WTC11 (cell line): Measurements from ENCODE around the gene PSD4. TPM values are rescaled to one million over a fixed set of nuclear protein-coding genes. Genes with fewer than 3 reads are reported as not detected.

Experiments used
- ATAC-seq: fragments of 200-7000 bp; cut with Tn5 transposase; 2 replicates; pipeline ENCODE4 v1.10.0; 2021; ENCODE audit warnings: mild to moderate bottlenecking, moderate library complexity
- CTCF ChIA-PET: fragments of 300-600 bp; sonication (Branson Sonifier 250); formaldehyde crosslinking; loops from one replicate; lab custom pipeline; 2021; ENCODE audit warnings: antibody characterized with exemption; lab: Charles Lee
- POLR2A ChIA-PET: fragments of 350-600 bp; sonication (Branson Sonifier 250); formaldehyde crosslinking; loops from one replicate; lab custom pipeline; 2021; ENCODE audit warnings: antibody characterized with exemption; lab: Charles Lee
- DNase-seq: peaks from one replicate; pipeline ENCODE4 v3.0.0; 2021; ENCODE audit warnings: low spot score
- H3K27ac Mint-ChIP-seq: 2 replicates; pipeline ENCODE4 v1.8.0; 2021; ENCODE audit warnings: mixed read lengths
- H3K27me3 Mint-ChIP-seq: 2 replicates; pipeline ENCODE4 v1.8.0; 2021; ENCODE audit warnings: low read depth, mild to moderate bottlenecking, moderate library complexity, mixed read lengths
- H3K36me3 Mint-ChIP-seq: 2 replicates; pipeline ENCODE4 v1.8.0; 2021; ENCODE audit warnings: mixed read lengths
- H3K4me1 Mint-ChIP-seq: 2 replicates; pipeline ENCODE4 v1.8.0; 2022; ENCODE audit warnings: mixed read lengths
- H3K4me3 Mint-ChIP-seq: 2 replicates; pipeline ENCODE4 v1.8.0; 2021; ENCODE audit warnings: mild to moderate bottlenecking, moderate library complexity, mixed read lengths
- H3K9me3 Mint-ChIP-seq: 2 replicates; pipeline ENCODE4 v1.8.0; 2021; ENCODE audit warnings: mixed read lengths
- AR ChIP-seq: fragments of 250-450 bp; sonication (Bioruptor Pico); IDR thresholded peaks from 2 replicates; pipeline ENCODE4 v1.9.0; 2021; ENCODE audit warnings: mild to moderate bottlenecking
- ATF6 ChIP-seq: sonication (generic); formaldehyde crosslinking; IDR thresholded peaks from 2 replicates; pipeline ENCODE4 v1.8.1; 2023; ENCODE audit warnings: mild to moderate bottlenecking, missing genetic modification reagents
- CBFB ChIP-seq: sonication (generic); formaldehyde crosslinking; IDR thresholded peaks from 2 replicates; pipeline ENCODE4 v1.8.1; 2022; ENCODE audit warnings: mild to moderate bottlenecking, low read depth, missing genetic modification reagents
- CREB1 ChIP-seq: sonication (generic); formaldehyde crosslinking; IDR thresholded peaks from 2 replicates; pipeline ENCODE4 v1.8.0; 2023; ENCODE audit warnings: mild to moderate bottlenecking, missing genetic modification reagents
- E2F4 ChIP-seq: sonication (generic); formaldehyde crosslinking; IDR thresholded peaks from 2 replicates; pipeline ENCODE4 v1.8.1; 2022; ENCODE audit warnings: low read depth, mild to moderate bottlenecking, moderate library complexity, missing genetic modification reagents, borderline replicate concordance
- E2F5 ChIP-seq: sonication (generic); formaldehyde crosslinking; IDR thresholded peaks from 2 replicates; pipeline ENCODE4 v1.8.1; 2022; ENCODE audit warnings: mild to moderate bottlenecking, moderate library complexity, missing genetic modification reagents
- ELF4 ChIP-seq: sonication (generic); formaldehyde crosslinking; IDR thresholded peaks from 2 replicates; pipeline ENCODE4 v1.8.1; 2022; ENCODE audit warnings: low read depth, mild to moderate bottlenecking, moderate library complexity, missing genetic modification reagents
- EMX1 ChIP-seq: fragments of 250-450 bp; sonication (Bioruptor Pico); IDR thresholded peaks from 2 replicates; pipeline ENCODE4 v1.8.0; 2021; ENCODE audit warnings: mild to moderate bottlenecking
- ETV6 ChIP-seq: sonication (generic); formaldehyde crosslinking; IDR thresholded peaks from 2 replicates; pipeline ENCODE4 v1.8.1; 2022; ENCODE audit warnings: mild to moderate bottlenecking, missing genetic modification reagents
- GRHL2 ChIP-seq: fragments of 250-450 bp; sonication (Bioruptor Pico); IDR thresholded peaks from 2 replicates; pipeline ENCODE4 v1.8.0; 2022; ENCODE audit warnings: mild to moderate bottlenecking, moderate library complexity; ENCODE audit not compliant: insufficient replicate concordance, severe bottlenecking
- IRF2 ChIP-seq: sonication (generic); formaldehyde crosslinking; IDR thresholded peaks from 2 replicates; pipeline ENCODE4 v1.8.0; 2022; ENCODE audit warnings: low read depth, missing genetic modification reagents, borderline replicate concordance
- NFE2L1 ChIP-seq: sonication (generic); formaldehyde crosslinking; IDR thresholded peaks from 2 replicates; pipeline ENCODE4 v1.8.1; 2023; ENCODE audit warnings: missing genetic modification reagents
- NR3C1 ChIP-seq: sonication (generic); formaldehyde crosslinking; conservative IDR thresholded peaks from 2 replicates; pipeline ENCODE4 v1.8.1; 2023; ENCODE audit warnings: low read depth, mild to moderate bottlenecking, missing genetic modification reagents
- USF1 ChIP-seq: sonication (generic); formaldehyde crosslinking; IDR thresholded peaks from 2 replicates; pipeline ENCODE4 v1.8.0; 2022; ENCODE audit warnings: mild to moderate bottlenecking, missing genetic modification reagents
- USF2 ChIP-seq: sonication (generic); formaldehyde crosslinking; IDR thresholded peaks from 2 replicates; pipeline ENCODE4 v1.8.1; 2023; ENCODE audit warnings: mild to moderate bottlenecking, missing genetic modification reagents, moderate library complexity
- ZNF121 ChIP-seq: sonication (generic); formaldehyde crosslinking; IDR thresholded peaks from 2 replicates; pipeline ENCODE4 v1.8.0; 2023; ENCODE audit warnings: missing genetic modification reagents
- ZNF263 ChIP-seq: sonication (generic); formaldehyde crosslinking; IDR thresholded peaks from 2 replicates; pipeline ENCODE4 v1.8.1; 2022; ENCODE audit warnings: low read depth, mild to moderate bottlenecking, moderate library complexity, missing genetic modification reagents
- ZNF317 ChIP-seq: sonication (generic); formaldehyde crosslinking; IDR thresholded peaks from 2 replicates; pipeline ENCODE4 v1.8.1; 2023; ENCODE audit warnings: low read depth, mild to moderate bottlenecking, moderate library complexity, missing genetic modification reagents, borderline replicate concordance
- ZNF671 ChIP-seq: fragments of 250-450 bp; sonication (Bioruptor Pico); IDR thresholded peaks from 2 replicates; pipeline ENCODE4 v1.8.0; 2021; ENCODE audit warnings: mild to moderate bottlenecking
- total RNA-seq: library from RNA; stranded (reverse); gene quantifications from 3 replicates; pipeline ENCODE4 v1.2.3, GENCODE V29; 2021

PSD4 gene
- total RNA-seq, 1 experiment from 2014 or later, result 1.5 TPM

- TF ChIP-seq E2F4 (CRISPR knock-in tag), result no peak
- no peak for TF ChIP-seq EMX1
- no peak for TF ChIP-seq CREB1
- Mint-ChIP-seq H3K27me3 (no peaks in the 10 kb centered on the region), H3K9me3 (no peaks in the 10 kb centered on the region), H3K27ac (no peak overlapping the region), H3K4me1 (peaks cover 9% of the 10 kb centered on the region), H3K4me3 (no peak overlapping the region), H3K36me3 (no peaks in the 10 kb centered on the region)
- DNase-seq (no peak), ATAC-seq (no peak)
- CTCF ChIA-PET, result interaction anchor here (1.2 to 2.2 kb wide), 3 partner anchors 16 to 45 kb away, joined by 4 to 8 read pairs (median 5); no protein-coding TSS in a partner anchor
- POLR2A ChIA-PET, result no interaction called here
Observed at GRCh38 chr2:113182471-113183260, 8.9 kb downstream of the PSD4 start.

GRCh38 chr2:113183264-113183663 lies 9.5 kb downstream of the PSD4 start:
- H3K36me3 Mint-ChIP-seq, result no peaks in the 10 kb centered on the region
- TF ChIP-seq NFE2L1 (CRISPR knock-in tag) (no peak), ATF6 (no peak), CBFB (CRISPR knock-in tag) (no peak), USF2 (CRISPR knock-in tag) (no peak), ZNF317 (no peak), USF1 (CRISPR knock-in tag) (no peak), IRF2 (CRISPR knock-in tag) (no peak), ETV6 (no peak), ELF4 (CRISPR knock-in tag) (no peak), AR (CRISPR knock-in tag) (no peak), ZNF121 (CRISPR knock-in tag) (no peak)
- H3K27ac Mint-ChIP-seq, result no peak overlapping the region
- POLR2A ChIA-PET, result no interaction called here
- H3K4me3 Mint-ChIP-seq, result no peak overlapping the region
- ATAC-seq (no peak), DNase-seq (no peak)
- H3K4me1 Mint-ChIP-seq, result peaks cover 11% of the 10 kb centered on the region
- H3K27me3 Mint-ChIP-seq, result no peaks in the 10 kb centered on the region
- H3K9me3 Mint-ChIP-seq, result no peaks in the 10 kb centered on the region
- CTCF ChIA-PET, result interaction anchor here (1.2 to 2.2 kb wide), 3 partner anchors 16 to 45 kb away, joined by 4 to 8 read pairs (median 5); no protein-coding TSS in a partner anchor

GRCh38 chr2:113183703-113184102 lies 9.9 kb downstream of the PSD4 start:
- no peak for DNase-seq
- H3K4me3 Mint-ChIP-seq, result no peak overlapping the region
- peaks cover 11% of the 10 kb centered on the region for H3K4me1 Mint-ChIP-seq
- H3K36me3 Mint-ChIP-seq, result no peaks in the 10 kb centered on the region
- POLR2A ChIA-PET, result no interaction called here
- H3K9me3 Mint-ChIP-seq, result no peaks in the 10 kb centered on the region
- H3K27me3 Mint-ChIP-seq, result no peaks in the 10 kb centered on the region
- H3K27ac Mint-ChIP-seq, result no peak overlapping the region
- no peak for ATAC-seq
- CTCF ChIA-PET, result interaction anchor here (0.7 to 2.2 kb wide), 5 partner anchors 15 to 46 kb away, joined by 3 to 8 read pairs (median 4); no protein-coding TSS in a partner anchor
- TF ChIP-seq GRHL2 (CRISPR knock-in tag) (no peak), USF1 (CRISPR knock-in tag) (no peak), ATF6 (no peak), ZNF671 (CRISPR knock-in tag) (no peak), E2F5 (CRISPR knock-in tag) (no peak), ZNF263 (CRISPR knock-in tag) (no peak), NR3C1 (CRISPR knock-in tag) (no peak)
